Stimulated activated CD8-positive, alpha-beta memory T cell treated with anti-CD3 and anti-CD28 coated beads, Interleukin-12 subunit alpha, Interleukin-12 subunit beta, amount 100 ng/mL, for 24 hours (primary cell): ENCODE results near the gene MED27.
"Not testable (repeated sequence)": the region's sequence is repeated elsewhere in the genome, so short reads cannot be mapped to it uniquely, and the experiment has no call there.

Experiments used
- DNase-seq: peaks from one replicate; pipeline ENCODE4 v3.0.0-alpha.2; 2020; ENCODE audit errors: extremely low read depth

MED27 gene

DNA sequence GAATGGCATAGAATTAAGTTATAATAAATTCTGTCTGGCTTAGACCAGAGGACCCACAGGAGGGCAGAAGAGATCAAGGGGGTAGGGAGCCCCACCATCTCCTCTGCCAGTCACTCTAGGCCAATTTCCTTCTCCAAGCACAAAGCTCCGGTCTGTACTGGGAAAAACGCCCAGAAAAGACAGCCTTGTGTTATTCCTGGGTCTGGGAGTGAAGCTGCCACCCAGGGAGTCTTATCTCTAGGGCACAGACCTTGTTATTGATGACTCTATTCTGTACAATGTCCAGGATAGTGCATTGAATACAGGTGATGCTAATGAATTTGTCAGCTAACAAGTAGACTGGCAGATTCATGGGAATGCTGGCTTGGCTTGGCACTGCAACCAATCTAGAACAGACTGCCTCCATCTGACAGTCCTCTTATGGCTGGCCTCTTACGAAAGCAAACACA is 60.7 kb downstream of the MED27 start:
- no peak for DNase-seq

GRCh38 chr9:132016456-132016855 is 63.2 kb downstream of the MED27 start:
- no peak for DNase-seq

DNA sequence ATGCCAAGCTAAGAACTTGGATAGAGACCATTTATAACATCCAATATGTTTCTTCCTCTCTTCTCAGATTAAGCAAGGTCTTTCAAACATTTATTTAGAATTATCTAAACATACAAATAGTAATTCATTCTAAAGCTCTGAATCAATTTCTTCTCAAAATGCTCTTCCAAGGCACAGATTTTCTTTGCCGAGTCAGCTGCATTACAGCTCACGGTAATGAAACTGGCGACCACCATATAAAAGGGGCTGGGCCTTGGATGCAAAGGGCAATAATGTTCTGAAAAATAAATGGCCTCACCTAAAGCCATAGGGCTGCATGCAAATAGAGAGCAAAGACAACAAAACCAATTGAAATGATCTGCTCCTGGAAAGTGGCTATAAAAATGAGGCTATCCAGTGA is 63.8 kb downstream of the MED27 start:
- no peak for DNase-seq

DNA sequence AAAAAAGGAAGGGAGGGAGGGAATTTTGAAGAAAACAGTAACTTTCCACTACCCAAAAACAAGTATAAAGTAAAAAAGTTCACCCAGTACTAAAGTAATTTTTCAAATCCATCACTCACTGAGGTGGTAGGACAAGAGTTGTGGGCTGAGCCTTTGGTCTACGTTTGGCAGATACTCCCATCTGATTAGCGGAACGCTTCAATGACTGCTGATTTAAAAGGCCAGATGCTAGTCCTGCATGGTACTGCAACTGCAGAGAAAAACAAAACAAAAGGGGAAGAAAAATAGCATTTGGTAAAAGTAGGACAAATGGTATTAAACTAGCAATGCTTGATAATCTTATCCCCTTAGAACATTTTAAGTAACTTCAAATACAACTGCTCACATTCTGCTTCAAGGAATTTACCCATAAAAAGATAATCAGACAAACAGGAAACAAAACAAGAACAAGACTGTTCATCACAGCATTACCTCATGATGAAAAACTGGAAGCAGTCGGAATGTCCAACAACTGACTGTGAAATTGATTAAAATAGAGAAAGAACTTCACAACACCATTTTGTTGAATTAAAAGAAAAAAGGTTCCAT is 65.4 kb downstream of the MED27 start:
- DNase-seq, result no peak

DNA sequence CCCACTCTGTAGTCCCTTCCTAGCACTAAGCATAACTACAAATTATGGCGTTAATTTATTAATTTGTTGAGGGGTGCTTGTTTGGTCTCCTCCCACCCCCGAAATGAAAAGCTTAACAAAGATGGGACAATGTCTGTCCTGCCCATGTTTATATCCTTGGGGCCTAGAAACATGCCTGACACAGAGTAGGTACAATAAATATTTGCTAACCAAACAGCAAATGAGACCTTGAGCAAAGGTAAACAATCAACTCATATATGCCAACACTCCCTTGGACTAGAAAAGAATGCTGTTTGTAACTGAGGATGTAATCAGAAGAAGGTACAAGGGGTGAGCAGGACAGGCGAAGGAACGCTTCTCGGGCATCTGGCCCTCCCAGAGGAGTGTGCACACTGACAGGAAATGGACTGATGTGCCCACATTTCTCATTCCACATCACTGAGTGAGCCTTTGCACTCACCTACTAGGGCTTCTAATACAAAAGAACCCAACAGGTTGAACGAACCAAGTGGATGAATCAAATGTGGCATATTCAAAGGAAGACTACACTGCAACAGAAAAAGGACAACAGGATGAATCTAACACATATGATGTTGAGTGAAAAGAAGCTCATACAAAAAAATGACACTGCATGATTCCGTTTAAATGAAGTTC is 66.8 kb downstream of the MED27 start:
- no peak for DNase-seq

- DNase-seq, result no peak
Observed at GRCh38 chr9:132011896-132012295, 67.8 kb downstream of the MED27 start.

GRCh38 chr9:132011309-132011708 is 68.4 kb downstream of the MED27 start:
- no peak for DNase-seq

DNA sequence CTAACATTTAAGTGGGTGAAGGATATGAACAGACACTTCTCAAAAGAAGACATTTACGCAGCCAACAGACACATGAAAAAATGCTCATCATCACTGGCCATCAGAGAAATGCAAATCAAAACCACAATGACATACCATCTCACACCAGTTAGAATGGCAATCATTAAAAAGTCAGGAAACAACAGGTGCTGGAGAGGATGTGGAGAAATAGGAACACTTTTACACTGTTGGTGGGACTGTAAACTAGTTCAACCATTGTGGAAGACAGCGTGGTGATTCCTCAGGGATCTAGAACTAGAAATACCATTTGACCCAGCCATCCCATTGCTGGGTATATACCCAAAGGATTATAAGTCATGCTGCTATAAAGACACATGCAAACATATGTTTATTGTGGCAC is 69.5 kb downstream of the MED27 start:
- not testable (repeated sequence) for DNase-seq

- DNase-seq, result no peak
Observed at GRCh38 chr9:132008855-132009812, 70.5 kb downstream of the MED27 start.

DNA sequence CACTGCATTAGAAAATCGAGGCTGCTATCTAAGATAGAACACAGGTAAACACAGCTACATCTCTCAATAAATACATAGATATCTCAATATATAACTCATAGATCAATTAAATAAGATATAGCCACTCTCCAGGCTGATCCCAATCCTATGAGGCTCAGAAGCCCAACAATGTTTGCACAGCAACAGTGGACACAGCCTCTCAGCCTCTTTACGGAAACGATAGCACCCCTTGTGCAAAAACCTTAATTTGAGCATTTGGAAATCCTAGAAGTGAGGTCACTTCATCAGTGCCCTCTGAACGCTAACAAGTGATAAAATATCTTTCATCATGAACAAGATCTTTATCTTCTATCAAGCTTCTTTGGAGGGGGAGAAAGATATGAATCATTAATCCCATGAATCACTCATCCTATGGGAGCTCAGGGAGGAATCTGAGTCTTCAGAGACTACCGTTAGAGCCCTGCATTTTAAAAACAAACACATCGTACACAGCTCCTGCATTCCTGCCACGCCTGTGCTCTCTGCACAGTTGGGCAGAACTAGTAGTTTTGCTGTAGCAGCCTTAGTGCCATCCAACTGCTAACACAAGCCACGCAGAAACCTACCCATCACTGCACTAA is 71.4 kb downstream of the MED27 start:
- DNase-seq, result no peak

DNA sequence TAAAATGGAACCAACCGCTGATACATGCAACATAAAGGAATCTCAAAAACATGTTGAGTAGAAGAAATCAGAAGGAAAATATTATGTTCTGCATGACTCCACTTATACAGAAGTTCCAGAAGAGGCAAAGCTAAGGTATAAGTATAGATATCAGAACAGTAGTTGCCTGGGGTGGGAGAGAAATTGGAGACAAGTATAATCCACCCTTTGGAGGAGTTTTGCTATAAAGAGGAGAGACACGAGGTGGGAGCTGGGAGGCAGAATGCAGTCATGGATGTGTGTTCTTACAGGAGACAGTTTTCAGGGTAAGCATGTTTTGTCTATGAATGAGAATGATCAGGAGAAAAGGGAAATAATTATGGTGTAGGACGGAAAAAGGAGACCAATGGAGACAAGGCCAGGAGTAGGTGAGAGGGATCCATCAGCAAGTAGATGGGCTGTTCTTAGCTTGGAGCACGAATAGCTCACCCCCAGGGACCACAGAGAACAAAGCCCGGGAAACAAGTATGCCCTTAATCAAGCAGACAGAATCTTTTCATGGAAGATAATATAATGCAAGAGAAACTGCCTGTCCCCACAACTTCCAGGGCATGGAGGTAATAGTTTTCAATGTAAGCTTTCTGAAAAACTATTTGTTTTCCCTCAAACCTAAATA is 72.2 kb downstream of the MED27 start:
- no peak for DNase-seq

GRCh38 chr9:132006677-132007370 is 72.8 kb downstream of the MED27 start:
- no peak for DNase-seq

DNA sequence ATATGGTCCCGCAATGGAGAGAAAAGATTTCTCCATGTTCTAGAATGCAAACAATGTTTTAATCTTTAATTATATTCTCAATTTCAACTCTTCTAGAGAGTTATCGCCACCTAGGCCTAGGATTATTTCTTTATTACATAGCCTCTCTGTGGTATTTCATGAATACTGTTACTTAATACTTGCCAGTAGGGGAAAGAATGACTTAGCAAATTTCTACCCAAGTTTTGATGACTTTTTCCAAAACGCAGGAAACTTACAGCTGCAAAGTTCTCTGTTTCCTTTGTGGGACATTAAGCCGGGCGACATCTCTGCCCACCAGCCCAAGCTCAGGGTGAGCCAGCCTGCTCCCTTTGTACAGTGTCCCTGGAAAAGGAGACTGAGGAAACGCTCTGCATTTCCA is 73.8 kb downstream of the MED27 start:
- DNase-seq, result no peak

DNA sequence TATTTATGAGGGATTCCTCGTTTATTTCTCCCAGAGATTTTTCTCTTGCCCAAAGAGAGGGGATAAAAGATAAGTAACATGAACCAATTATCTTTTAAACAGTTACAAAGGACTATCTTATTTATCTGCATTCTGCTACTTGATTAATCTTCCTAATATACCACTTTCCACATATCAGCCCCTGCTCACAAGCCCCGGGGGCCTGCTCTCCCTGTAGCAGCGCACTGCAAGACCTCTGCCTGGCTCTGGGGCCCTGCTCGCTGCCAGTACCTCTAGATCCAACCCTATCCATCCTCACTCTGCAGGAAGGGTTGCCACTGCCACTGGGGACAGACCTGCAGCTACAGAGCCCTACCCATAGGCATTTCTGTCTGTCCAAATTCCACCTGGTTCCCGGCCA is 75.3 kb downstream of the MED27 start:
- no peak for DNase-seq

DNA sequence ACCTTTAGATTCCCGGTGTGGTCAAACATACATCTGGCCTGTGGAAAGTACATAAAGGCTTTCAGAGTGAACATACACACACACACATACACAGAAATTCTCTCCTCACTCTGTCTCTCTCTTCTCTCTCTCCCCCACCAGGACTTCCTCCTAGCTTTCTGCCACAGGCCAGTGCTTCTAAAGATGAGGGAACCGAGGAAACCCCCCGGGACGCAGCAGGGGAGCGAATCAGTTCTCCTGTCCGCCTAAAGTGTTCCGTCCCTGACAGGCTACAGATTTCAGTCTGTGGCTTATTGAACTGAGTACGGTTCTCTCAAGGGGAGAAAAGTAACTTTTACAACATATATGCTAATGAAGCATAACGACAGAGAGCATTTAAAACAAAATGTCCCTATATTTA is 75.8 kb downstream of the MED27 start:
- DNase-seq, result no peak

DNA sequence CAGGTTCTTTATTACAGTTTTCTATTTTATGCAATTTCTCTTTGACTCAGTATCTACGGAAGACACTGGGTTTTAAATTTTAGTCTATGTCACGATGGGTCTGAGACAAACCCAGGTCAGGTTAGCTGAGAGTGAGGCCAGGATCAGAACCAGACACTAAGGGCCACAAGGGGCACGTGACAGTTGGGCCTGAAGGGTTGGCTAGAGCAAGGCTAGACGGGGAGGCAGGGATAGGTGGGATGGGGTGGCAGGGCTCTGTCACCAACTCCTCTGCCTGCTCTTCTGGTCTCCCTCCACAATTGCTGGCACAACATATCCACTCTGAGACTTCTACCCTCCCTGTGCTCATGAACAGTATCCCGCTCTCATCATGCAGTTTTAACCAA is 76.4 kb downstream of the MED27 start:
- no peak for DNase-seq

DNA sequence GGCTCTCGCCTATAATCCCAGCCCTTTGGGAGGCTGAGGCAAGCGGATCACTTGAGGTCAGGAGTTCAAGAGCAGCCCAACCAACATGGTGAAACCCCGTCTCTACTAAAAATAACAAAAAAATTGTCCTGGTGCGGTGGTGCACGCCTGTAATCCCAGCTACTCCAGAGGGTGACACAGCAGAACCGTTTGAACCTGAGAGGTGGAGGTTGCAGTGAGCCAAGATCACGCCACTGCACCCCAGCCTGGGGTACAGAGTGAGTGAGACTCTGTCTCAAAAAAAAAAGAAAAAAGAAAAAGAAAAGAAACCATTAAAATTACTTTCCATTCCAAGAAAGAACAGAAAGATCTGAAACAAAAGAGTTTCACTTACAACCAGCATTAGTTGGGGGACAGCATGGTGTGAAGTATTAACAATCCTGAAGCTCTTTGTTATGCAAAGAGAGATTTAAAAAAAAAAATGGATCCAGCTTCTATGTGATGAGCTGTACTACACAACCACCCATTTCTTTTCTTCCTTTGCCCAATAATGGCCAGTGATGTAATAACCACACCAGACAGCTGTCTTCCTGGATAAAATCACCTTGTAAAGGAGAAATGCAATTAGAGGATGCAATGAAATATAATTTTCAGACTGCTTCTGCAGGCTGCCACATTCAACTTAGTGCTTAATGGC is 76.9 kb downstream of the MED27 start:
- DNase-seq, result no peak

DNA sequence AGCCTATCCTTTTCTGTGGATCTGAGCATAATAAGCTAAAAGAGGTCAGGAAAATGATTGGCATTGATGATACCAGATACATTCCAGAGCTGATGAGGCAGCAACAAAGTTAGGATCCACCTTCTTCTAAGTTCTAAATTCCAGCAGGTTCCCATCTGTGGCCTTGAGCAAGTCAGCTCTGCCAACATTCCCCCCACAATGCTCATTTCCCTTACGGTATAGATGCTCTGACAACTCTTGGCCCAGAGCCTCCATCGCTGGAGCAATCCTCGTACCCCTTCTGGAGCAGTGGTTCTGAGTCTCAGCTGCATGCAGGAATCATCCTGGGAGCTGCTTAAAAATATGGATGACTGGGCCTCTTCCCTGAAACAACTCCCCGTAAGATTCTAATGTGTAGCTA is 78.1 kb downstream of the MED27 start:
- no peak for DNase-seq

- no peak for DNase-seq
Observed at GRCh38 chr9:132000659-132001058, 79.0 kb downstream of the MED27 start.

DNA sequence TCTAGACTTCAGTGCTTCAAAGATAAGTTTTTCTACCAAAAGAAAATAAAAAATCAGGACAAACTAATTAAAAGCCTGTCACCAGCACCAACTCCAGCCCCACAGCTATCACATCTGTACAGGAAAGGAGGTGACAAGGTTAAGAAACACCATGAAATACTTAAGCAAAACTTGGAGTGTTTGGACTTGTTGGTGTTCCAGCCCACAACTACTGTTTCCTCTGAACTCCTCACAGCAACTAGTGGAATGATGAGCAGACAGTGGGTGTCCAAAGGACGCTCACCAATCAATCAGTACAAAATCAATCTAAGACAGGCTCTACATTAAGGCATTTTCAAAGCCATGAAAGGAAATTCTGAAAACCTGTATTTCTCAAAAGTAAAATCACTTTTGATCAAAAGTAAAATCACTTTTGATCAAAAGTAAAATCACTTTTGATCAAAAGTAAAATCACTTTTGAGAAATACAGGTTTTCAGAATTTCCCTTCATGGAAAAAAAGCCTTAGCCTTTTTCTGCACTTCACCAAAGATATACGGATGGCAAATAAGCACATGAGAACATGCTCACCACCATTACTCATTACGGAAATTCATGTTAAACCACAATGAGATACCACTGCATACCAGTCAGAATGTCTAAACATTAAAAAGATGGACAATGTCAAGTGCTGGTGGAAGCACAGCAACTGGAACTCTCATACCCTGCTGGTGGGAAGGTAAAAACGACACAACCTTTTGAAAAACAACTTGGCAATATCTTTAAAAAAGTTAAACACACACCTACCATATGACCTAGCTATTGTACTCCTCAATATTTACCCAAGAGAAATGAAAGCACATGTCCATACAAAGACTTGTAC is 79.7 kb downstream of the MED27 start:
- DNase-seq, result no peak
